HG02588 (cell line): ENCODE data around the gene KPTN.
"Not testable (repeated sequence)": the region's sequence is repeated elsewhere in the genome, so short reads cannot be mapped to it uniquely, and the experiment has no call there.

Source experiments
- ATAC-seq: cut with Tn5 transposase; IDR thresholded peaks from one replicate; pipeline ENCODE4 v1.9.1; 2021; ENCODE audit warnings: mild to moderate bottlenecking, moderate library complexity; ENCODE audit not compliant: unreplicated experiment

KPTN gene

GRCh38 chr19:47492137-47492533 is 8.1 kb upstream of the KPTN start:
- no peak for ATAC-seq

DNA sequence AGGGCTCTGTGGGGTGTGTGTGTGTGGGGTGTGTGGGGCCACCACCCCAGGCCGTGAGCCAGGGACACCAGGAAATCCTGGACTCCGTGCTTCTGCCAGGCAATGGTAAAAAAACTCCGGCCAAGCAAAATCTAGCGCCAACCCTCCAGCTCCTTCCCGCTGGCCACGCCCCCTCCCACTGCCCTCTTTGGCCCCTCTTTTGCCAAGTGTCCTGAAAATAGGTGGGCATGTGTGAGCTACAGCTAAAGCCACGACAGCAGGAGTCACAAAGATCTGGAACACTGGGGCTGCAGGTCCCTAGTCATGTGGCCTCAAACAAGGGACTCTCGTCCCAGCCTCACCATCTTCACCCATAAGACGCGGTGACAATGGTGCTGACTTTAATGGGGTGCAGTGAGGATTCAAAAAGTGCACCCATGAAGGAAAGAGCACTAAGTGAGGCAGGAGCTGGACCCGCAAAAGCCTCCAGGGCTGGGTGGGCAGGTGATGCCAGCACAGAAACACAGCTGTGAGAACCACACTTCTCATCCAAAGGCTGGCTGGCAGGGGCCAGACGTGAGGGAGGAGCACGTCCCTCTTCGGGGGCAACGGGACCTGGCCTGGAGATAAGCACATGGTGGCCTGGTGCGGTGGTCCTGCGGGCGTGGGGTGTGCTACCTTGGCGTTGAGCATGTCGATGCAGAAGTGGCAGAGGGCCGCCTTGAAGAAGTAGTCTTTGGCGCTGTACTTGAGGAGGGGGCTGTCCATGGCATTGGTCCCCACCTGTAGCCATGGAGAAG is 7.5 kb upstream of the KPTN start:
- no peak for ATAC-seq

- no peak for ATAC-seq
Measured at GRCh38 chr19:47490847-47491246, 6.8 kb upstream of the KPTN start.

- no peak for ATAC-seq
Measured at GRCh38 chr19:47490031-47490430, 6.0 kb upstream of the KPTN start.

- no peak for ATAC-seq
Measured at GRCh38 chr19:47489072-47489914, 5.3 kb upstream of the KPTN start.

- ATAC-seq = no peak
Measured at GRCh38 chr19:47487551-47488515, 3.8 kb upstream of the KPTN start.

DNA sequence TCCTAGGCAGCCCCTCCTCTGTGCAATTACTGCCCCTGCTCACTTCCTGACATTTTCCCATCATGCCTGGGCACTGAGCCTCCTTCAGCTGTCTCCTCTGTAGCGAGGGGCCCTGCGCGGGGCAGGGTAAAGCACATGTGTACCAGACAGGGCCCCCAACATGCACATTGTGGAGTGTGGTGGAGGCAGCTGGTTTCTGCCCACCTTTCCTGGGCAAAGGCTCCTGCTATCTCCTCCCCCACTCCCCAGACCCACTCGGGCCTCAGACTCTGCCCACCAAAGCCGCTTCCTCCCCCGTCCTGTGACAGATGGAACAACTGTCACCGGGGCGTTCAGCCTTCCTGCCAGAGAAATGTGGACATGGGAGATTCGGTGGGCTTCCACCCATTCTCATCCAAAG is 2.9 kb upstream of the KPTN start:
- ATAC-seq = no peak

DNA sequence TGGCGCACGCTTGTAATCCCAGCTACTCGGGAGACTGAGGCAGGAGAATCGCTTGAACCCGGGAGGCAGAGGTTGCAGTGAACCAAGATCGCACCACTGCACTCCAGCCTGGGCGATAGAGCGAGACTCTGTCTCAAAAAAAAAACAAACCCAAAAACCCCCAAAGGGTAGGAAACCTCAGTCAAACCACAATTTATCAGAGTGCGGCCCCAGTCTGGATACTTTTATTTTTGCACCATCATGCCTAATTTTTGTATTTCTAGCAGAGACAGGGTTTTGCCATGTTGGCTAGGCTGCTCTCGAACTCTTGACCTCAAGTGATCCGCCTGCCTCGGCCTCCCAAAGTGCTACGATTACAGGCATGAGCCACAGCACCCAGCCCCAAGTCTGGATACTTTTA is 2.2 kb upstream of the KPTN start:
- ATAC-seq = not testable (repeated sequence)

DNA sequence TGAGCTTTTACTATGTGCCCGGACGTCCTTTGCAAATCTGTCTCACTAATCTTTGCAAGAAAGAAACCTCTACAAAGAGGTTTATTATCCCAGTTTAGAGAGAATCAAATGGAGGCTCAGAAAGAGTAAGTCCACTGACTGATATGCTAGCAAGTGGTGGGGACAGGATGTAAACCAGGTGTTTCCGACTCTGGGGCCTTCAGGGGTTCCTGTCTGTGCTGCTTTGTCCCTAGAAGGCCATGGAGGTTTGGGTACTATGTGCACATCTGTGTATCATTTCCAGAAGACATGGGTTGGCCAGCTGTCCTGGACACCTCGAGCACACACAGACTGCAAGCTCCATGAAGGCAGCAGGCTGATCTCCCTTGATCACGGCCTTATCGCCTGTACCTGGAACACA is 1.2 kb upstream of the KPTN start:
- no peak for ATAC-seq

DNA sequence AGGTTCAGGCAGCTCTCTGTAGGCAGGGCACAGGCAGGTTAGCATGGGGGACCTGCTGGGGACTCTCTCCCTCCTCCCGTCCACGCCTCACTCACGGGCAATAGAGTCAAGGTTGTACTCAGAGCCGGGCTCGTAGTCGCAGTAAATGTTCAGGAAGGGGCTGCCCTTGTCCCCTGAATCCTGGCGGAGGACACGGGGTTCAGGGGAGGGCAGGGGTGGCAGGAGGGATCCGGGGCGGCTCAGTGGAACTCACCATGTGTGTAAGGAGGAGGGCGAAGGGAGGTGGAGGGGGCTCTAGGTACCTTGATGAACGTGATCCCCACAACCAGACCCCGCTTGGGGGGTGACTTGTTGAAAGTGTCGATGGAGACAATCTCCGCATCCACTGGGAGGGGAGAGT is 819 bp downstream of the KPTN start:
- ATAC-seq = no peak

- no peak for ATAC-seq
Measured at GRCh38 chr19:47481460-47482052, 2.5 kb downstream of the KPTN start.

DNA sequence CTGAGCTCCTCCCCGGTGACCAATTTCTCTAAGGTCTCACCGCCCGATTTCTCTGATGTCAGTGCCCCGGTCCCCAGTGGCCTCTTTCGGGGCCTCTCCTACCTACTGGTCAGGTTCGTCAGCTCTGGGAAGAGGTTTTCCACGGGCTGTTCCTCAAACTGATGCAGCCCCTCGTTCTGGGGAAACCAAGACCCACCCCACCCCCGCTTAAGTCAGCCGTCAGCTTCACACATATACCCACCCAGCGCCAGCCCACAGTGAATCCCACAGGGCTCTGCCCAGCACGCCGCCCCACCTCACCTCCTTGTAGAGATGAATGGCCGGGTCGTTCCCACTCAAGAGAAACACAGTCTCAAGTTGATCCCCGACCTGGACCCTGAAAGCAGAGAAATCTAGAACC is 3.4 kb downstream of the KPTN start:
- no peak for ATAC-seq

GRCh38 chr19:47479701-47480503 is 4.1 kb downstream of the KPTN start:
- ATAC-seq = no peak

- no peak for ATAC-seq
Measured at GRCh38 chr19:47476438-47476972, 7.5 kb downstream of the KPTN start.

GRCh38 chr19:47475465-47475864 is 8.6 kb downstream of the KPTN start:
- no peak for ATAC-seq

GRCh38 chr19:47473336-47473735 is 10.7 kb downstream of the KPTN start:
- no peak for ATAC-seq

GRCh38 chr19:47471733-47472457 is 12.1 kb downstream of the KPTN start, which contains the start of gene SLC8A2:
Gene SLC8A2, minus strand, starts transcription at chr19:47471893. Its CDS starts 5,490 bp downstream, at chr19:47466403.
- no peak for ATAC-seq

- ATAC-seq = no peak
Measured at GRCh38 chr19:47471381-47471732, 12.7 kb downstream of the KPTN start.
